ENCODE results near the gene KHSRP.

DNA sequence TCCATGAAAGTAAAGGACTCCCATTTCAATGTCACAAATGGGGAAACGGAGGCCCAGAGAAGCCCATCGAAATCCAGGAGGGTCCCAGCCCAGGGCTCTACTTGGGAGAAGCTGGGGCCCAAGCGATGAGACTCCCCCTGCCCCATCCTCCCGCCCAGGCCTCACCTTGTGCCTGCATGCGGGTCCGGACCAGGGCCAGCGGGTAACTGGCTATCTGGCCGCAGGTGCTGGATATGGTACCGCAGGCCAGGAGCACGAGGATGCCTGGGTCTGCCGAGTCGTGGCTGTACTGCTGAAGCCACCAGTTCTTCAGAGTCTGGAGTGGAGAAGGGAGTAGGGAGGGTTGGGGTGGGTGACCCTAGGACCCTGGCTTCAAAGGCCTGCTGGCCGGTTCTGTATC, 19.4 kb upstream of the KHSRP start:
- TF ChIP-seq, protein P1, sequence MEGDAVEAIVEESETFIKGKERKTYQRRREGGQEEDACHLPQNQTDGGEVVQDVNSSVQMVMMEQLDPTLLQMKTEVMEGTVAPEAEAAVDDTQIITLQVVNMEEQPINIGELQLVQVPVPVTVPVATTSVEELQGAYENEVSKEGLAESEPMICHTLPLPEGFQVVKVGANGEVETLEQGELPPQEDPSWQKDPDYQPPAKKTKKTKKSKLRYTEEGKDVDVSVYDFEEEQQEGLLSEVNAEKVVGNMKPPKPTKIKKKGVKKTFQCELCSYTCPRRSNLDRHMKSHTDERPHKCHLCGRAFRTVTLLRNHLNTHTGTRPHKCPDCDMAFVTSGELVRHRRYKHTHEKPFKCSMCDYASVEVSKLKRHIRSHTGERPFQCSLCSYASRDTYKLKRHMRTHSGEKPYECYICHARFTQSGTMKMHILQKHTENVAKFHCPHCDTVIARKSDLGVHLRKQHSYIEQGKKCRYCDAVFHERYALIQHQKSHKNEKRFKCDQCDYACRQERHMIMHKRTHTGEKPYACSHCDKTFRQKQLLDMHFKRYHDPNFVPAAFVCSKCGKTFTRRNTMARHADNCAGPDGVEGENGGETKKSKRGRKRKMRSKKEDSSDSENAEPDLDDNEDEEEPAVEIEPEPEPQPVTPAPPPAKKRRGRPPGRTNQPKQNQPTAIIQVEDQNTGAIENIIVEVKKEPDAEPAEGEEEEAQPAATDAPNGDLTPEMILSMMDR (IDR thresholded peaks at IDR 0.05) = no peak
- TF ChIP-seq POLR2AphosphoS5 (IDR thresholded peaks at IDR 0.05) = no peak
- no peak for TF ChIP-seq POLR2A (IDR thresholded peaks at IDR 0.05)
- no peak for TF ChIP-seq EP300 (IDR thresholded peaks at IDR 0.05; ENCODE audit: low read depth)
